Measurements from ENCODE around the gene SGO1.

The SGO1 gene

DNA sequence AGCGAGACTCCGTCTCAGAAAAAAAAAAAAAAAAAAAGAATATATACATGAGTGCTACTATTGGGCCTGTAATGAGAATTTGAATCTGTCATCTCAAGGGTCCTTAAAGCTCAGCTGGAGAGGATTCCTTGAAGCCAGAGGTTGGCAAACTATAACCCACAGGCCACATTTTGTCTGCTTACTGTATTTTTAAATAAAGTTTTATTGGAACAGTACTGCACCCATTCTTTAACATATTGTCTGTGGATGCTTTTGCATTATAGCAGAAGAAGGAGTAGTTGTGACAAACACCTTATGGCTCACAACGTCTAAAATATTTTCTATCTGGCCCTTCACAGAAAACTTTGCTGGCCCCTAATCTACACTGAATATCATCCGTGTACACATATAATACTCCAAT lies 60.7 kb downstream of the SGO1 start:
- TF ChIP-seq YY1 (IDR thresholded peaks at IDR 0.05; ENCODE audit: insufficient read depth, insufficient read length), result no peak
- TF ChIP-seq ZNF274 (IDR thresholded peaks at IDR 0.05; ENCODE audit: low read depth, low read length), result no peak
- no peak for TF ChIP-seq SUZ12 (IDR thresholded peaks at IDR 0.05; ENCODE audit: extremely low read depth, insufficient read depth, insufficient read length)
- Histone ChIP-seq H3K9me3 (ENCODE audit: insufficient read depth, low read length) (no peaks in the 10 kb centered on the region), H3K36me3 (ENCODE audit: insufficient read depth, insufficient read length, low read length) (no peaks in the 10 kb centered on the region), H3K9ac (ENCODE audit: insufficient read length, low read depth) (no peak overlapping the region), H3K4me3 (ENCODE audit: insufficient read length, low read depth) (no peak overlapping the region), H3K27me3 (ENCODE audit: insufficient read depth, insufficient read length) (no peaks in the 10 kb centered on the region), H3K4me1 (ENCODE audit: insufficient read depth, insufficient read length) (no peaks in the 10 kb centered on the region)
- DNase-seq (ENCODE audit: low read depth, low spot score), result no peak

DNA sequence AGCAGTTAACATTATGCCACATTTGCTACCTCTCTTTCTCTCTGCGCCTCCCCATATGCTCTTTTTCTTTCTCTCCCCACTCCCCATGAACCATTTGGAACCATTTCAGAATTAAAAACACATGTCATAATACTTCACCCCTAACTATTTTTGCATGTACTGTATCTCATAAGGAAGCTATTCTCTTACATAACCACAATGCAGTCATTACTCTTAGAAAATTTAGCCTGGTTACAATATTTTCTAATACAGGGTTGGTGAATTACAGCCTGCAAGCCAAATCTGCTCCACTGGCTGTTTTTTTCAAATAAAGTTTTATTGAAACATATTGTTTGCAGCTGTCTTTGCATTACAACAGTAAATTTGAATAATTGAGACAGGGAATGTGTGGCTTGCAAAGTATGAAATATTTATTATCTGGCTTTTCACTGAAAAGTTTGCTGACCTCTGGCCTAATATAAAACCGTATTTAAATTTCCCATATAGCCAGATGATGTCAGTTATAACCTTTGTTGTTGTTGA lies 62.8 kb downstream of the SGO1 start:
- DNase-seq (ENCODE audit: low read depth, low spot score), result no peak
- H3K4me1 ChIP-seq (ENCODE audit: insufficient read depth, insufficient read length), result no peaks in the 10 kb centered on the region
- no peaks in the 10 kb centered on the region for H3K36me3 ChIP-seq (ENCODE audit: insufficient read depth, insufficient read length, low read length)
- H3K9ac ChIP-seq (ENCODE audit: insufficient read length, low read depth), result no peak overlapping the region
- no peaks in the 10 kb centered on the region for H3K9me3 ChIP-seq (ENCODE audit: insufficient read depth, low read length)
- H3K27me3 ChIP-seq (ENCODE audit: insufficient read depth, insufficient read length), result no peaks in the 10 kb centered on the region
- TF ChIP-seq YY1 (IDR thresholded peaks at IDR 0.05; ENCODE audit: insufficient read depth, insufficient read length), result no peak
- no peak for TF ChIP-seq ZNF274 (IDR thresholded peaks at IDR 0.05; ENCODE audit: low read depth, low read length)
- no peak overlapping the region for H3K4me3 ChIP-seq (ENCODE audit: insufficient read length, low read depth)

DNA sequence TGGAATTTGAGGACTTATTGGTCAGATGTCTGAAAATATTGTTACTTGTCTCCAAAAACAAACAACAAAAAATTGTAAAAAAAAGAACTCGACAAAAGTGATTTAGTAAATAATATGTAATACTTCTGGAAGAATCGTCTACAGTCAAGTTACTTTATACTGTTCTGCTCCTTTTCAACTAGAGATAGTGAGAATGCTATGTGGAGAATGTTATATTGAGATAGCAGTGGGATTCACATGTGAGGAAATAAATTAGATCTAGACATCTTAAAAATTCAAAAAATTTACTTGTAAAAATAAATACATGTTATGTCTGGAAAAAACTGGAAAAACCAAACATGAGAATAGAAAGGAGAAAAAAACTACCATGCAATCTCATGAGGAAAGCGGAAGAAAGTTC lies 64.9 kb downstream of the SGO1 start:
- Histone ChIP-seq H3K27me3 (ENCODE audit: insufficient read depth, insufficient read length) (no peaks in the 10 kb centered on the region), H3K9ac (ENCODE audit: insufficient read length, low read depth) (no peak overlapping the region), H3K9me3 (ENCODE audit: insufficient read depth, low read length) (no peaks in the 10 kb centered on the region), H3K36me3 (ENCODE audit: insufficient read depth, insufficient read length, low read length) (no peaks in the 10 kb centered on the region), H3K4me1 (ENCODE audit: insufficient read depth, insufficient read length) (no peaks in the 10 kb centered on the region), H3K4me3 (ENCODE audit: insufficient read length, low read depth) (no peak overlapping the region)
- no peak for DNase-seq (ENCODE audit: low read depth, low spot score)
- TF ChIP-seq YY1 (IDR thresholded peaks at IDR 0.05; ENCODE audit: insufficient read depth, insufficient read length) (no peak), ZNF274 (IDR thresholded peaks at IDR 0.05; ENCODE audit: low read depth, low read length) (no peak), SUZ12 (IDR thresholded peaks at IDR 0.05; ENCODE audit: extremely low read depth, insufficient read depth, insufficient read length) (no peak)

All from NT2/D1 (cell line).